HEK293T (cell line): ENCODE measurements around the gene ATG16L2.

Experiments used
- ARNT ChIP-seq: fragments of 450-650 bp; IDR thresholded peaks from 2 replicates; pipeline ENCODE4 v1.6.1; 2017; ENCODE audit warnings: mild to moderate bottlenecking
- BHLHE40 ChIP-seq: fragments of 450-650 bp; IDR thresholded peaks from 2 replicates; pipeline ENCODE4 v1.6.1; 2016; ENCODE audit warnings: mild to moderate bottlenecking, moderate library complexity, borderline replicate concordance
- FOXM1 ChIP-seq: fragments of 450-650 bp; IDR thresholded peaks from 2 replicates; pipeline ENCODE4 v1.6.1; 2017; ENCODE audit warnings: mild to moderate bottlenecking, borderline replicate concordance

GRCh38 chr11:72766152-72766902 lies 47.9 kb upstream of the ATG16L2 start:
- no peak for TF ChIP-seq FOXM1
- no peak for TF ChIP-seq BHLHE40
- no peak for TF ChIP-seq ARNT
